Inflammatory macrophage (primary cell): Measurements from ENCODE around the gene ABLIM2.
A peak's percentile ranks its signal among the peaks of the same experiment; 100 is the strongest.

Experiments
- DNase-seq, 2 donors: peaks; one replicate each; pipeline ENCODE4 v3.0.0-alpha.2; 2020 to 2022

Gene ABLIM2

GRCh38 chr4:8118035-8118434 is 40.6 kb downstream of the ABLIM2 start:
- no peak for DNase-seq

DNA sequence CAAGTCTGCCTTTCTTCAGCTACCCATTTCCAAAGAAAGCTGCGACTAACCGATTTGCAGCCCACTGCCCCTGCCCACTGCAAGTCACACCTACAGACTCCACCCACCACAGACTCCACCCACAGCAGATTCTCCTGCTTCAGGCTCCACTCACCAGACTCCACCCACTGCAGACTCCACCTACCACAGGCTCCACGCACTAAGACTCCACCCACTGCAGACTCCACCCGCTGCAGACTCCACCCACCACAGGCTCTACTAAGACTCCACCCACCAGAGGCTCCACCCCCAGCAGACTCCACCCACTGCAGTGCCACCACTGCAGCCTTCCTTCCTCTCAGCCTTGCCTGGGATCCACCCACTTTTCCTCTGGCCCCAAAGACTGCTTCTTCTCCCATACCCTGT is 41.3 kb downstream of the ABLIM2 start:
- DNase-seq: peak; percentile 33 to 52

DNA sequence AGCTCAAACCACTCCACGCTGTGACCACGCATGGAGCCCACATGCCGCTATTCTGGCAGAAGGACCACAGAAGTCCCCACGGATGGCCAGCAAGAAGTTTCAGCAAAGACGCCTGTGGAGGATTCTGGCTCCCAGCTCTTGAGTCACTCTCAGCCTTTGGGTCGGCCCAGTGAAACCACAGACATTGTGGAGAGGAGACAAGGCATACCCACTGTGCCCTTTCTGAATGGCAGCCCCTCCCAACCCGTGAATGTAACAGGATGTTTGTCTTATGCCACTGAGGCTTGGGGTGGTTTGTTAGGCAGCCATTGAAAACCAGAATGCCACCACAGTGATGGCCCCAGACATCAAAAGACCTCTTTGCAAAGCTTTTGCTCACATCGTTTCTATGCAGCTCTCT is 42.7 kb downstream of the ABLIM2 start:
- no peak for DNase-seq

DNA sequence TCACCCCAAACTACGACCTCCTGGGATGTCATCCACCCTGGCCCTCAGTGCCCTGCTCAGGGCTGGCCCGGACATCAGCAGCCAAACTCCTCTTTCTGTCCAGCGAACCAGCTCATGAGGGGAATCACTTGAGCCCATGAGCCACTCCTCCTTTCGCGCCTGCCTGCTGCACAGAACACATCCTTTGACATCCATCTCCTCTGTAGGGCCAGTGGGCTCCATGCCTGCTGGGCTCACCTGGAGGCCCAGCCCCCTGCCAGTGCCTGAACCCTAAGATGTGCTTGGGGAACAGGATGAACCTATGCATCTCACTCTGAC is 43.5 kb downstream of the ABLIM2 start:
- DNase-seq: no peak

DNA sequence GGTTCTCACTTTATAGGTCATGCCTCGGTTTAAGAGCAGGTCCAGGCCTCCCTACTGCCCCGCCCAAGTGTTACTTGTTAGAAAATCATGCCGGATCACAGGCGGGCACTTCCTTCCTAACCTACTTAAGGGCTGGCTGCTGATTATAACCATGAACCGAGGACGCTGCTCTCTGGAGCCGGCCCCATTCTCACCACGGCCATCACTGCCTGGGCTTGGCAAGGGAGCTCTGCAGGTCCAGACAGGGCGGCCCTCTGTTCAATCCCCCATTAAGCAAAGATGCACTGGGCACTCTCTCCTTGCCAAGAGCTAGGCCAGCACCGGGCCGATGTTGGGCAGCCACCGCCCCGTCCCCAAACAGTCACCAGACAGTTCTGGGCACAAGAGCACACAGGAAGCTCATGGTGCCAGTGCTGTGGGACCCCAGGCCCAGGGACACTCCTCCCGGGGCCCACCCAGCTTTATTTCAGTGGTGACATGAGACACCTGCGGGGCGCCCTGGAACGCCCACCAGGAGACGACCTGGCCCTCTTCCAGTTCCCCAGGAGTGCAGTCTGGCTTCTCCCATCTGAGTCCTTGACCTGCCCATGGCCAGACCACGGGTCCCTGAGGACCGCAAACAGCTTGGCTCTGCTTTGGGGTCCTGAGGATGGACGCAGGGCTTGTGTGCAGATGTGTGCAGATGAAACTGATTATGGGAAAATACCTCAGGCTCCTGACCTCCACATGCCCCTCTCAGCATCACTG is 44.0 kb downstream of the ABLIM2 start:
- DNase-seq: no peak

DNA sequence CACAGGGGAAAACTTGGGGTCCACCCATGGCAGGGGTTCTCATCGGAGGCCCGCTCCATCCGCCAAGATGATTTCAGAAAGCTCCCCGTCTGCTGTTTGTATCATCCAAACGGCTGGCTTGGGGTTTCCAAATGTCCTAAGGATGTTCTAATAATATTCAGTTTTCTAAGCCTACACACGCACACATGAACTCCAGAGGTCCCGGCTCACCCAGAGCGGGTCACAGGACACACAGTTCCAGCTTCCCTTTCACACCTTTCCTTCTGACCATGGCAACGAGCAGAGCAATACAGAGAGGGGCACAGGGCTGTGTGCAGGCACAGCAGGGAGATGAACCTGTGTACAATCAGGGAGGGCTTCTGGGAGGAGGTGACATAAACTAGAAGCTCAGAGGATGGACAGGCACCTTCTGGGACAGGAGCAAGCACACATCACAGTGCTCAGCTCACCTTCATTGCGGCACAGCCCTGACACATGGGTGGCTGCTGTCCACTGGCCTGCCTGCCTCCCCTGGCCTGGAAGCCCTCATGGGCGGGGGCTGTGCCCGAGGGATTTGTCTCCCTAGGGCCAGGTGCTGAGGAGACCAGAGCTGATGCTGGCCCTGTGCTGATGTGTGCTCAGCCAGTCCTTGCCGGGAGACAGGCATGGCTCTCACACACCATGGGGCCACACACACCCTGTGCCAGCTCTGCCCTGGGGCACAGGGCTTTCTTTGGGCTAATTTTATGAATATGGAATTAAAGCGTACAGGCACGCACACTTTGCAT is 44.8 kb downstream of the ABLIM2 start:
- DNase-seq: no peak

DNA sequence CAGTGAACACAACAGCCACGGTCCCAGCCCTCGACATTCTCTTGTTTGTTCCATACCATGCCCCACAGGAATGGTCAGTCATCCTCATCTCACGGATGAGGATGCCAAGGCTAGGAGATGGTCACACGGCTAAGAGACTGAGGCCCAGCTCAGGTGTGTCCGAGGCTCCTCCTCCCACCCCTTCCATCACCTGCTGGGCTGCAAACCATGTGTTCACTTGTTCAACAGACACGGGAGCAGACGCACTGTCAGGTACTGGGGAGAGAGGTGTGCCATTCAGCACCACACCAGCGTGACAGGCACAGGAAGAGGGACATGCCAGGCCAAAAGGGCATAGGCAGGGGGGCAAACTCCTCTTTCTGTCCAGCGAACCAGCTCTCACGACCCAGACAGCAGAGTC is 45.9 kb downstream of the ABLIM2 start:
- no peak for DNase-seq

- DNase-seq: no peak
These were observed 46.5 kb downstream of the ABLIM2 start for GRCh38 chr4:8112036-8112576.

DNA sequence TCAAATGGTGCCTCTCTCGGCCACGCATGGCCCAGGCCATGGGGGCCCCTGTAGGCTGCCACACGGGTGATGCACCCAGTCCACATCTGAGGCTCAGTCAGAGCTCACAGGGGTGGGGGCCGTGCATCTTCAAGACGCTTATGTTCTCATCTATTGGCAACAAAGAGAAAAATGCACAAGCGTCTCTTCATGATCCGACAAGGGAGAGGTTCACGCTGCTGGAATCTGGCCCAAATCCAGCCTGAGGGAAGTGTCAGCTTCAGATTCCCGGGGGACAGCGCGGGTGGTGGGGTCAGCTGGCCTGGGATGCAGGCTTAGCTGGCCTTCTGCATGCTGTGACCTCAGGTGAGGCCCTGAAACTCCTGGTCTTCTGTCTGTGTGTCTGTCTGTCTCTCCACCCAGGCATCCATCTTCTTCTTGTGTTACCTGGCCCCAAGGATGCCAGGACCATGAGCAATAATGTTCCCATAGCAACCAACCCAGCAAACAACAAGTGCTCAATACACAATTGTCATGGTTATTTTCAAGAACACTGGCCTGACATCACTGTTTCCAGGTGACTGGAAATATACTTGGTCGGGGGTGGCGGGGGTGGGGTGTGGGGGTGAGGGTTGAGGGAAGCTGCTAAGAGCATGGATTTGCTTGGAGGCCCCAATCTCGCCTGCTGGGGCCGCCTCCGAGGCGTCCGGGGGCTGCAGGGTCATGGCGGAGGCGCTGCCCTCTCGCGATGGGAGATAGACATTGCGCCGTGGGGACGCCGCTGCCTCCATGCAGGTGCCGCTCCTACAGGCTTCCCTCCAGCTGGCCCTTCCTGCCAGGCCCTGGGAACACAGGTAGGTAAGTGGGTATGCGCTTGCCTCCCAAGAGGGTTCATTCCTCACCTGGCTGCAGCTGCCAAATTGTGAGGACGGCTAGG is 48.3 kb downstream of the ABLIM2 start:
- DNase-seq: no peak

GRCh38 chr4:8109406-8110065 is 49.1 kb downstream of the ABLIM2 start:
- no peak for DNase-seq

- no peak for DNase-seq
These were observed 49.6 kb downstream of the ABLIM2 start for GRCh38 chr4:8108991-8109390.

DNA sequence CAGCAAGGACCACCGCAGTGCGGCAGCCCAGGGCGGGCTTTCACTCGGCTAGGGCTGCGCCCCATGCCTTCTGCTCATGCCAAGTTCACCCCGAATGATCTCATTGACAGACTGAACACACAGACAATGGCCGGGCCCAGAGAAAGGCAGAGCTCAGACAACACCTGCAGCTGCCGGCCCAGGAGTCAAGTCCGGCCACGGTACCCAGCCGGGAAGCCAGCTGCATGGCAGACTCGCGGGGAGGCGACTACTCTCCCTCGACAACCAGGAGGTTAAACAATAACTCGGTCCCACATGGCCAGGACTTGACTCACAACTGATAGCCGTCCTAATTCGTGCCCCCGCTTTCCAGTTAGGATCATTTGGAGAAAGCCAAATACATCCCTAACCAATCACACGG is 50.4 kb downstream of the ABLIM2 start:
- no peak for DNase-seq

DNA sequence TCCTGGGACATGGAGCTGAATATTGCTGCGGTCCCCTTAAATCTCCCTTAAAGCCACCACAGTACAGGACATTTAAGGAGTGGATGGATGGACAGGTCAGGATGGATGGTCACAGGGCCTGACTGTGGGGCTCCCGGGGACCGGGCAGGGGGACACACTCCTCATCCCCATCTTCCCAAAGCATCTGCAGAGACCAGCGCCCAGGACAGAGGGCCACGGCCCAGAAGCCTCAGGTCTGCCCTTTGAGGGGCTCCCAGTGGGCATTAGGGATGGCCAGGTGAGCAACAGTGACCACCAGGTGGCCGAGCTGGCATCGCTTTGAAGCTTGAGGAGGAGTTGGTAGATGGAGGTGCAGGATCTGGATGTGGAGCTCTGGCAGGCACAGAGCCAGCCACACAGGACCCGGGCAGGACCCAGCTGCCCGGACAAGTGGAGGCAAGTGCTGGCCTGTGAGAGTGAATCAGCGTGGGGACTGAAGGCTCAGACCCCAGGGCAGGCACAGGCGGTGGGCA is 51.4 kb downstream of the ABLIM2 start:
- no peak for DNase-seq

DNA sequence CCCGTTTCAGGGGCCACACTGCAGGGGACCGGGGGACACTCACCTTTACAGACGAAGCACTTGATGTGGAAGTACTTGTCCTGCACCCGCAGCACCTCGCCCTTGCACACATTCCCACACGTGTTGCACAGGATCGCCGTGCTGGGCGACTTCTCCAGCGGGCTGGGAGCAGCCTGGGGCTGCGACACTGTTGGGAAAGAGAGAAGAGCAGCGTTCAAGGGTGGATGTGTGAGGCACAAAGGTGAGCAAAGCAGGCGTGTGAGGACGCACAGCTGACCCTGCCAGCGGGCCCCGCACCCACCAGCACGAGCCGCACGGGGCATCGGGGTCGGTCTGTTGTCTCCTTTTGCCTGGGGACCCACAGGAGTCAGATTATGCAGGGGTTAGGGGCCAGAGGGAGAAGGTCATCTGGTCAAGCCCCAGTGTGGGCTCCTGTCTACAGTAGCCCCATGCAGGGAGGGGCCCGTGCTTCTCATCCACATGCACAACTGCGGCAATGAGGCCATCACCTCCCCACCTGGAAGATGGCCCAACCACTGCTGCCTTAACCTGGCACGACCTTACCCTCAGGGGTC is 52.1 kb downstream of the ABLIM2 start:
- DNase-seq: no peak

GRCh38 chr4:8105306-8106100 is 53.1 kb downstream of the ABLIM2 start:
- no peak for DNase-seq

- no peak for DNase-seq
These were observed 53.9 kb downstream of the ABLIM2 start for GRCh38 chr4:8104491-8105305.

DNA sequence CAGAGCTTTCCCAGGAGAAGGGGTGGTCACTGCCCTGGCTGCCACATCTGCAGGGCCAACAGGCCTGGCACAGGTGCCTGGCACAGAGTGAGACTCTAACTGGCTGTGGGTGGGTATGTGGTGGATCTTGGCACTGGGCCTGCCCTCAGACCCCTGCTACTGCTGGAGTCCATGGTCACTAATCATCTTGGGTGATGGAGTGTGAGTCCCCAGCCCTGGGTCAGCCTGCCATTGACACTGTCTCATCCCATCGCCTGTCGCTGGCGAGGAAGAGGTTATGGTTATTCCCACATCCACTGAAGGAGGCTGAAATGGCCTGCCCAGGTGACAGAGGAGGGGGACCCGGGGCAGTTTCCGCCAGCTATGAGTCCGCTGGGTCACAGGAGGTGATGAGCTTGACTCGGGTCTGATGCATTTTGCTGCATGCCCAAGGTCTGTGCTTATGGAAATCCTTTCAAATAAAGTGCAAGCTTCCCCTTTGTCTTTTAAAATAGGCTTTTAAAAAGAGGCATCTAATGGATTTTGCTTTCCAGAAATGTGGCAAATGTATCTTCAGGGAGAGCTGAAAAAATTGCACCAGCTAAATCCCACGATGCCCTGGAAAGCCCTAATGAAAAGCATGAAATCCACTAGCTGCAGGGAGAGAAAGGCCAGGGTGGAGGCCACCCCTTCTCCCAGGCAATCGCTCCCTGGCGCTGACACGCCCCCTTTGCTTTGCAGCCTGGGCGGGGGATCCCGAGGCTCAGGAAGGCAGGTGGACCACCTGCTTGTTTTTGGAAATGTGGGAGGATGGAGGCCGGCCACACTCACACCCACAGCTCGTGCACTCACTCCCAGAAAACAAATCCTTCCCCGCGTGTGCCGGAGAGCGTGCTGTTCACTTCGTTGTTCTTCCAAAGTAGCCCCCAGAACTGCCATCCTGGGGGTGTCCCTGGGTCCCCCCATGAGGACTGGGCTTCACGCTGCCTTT is 54.9 kb downstream of the ABLIM2 start:
- DNase-seq: no peak

DNA sequence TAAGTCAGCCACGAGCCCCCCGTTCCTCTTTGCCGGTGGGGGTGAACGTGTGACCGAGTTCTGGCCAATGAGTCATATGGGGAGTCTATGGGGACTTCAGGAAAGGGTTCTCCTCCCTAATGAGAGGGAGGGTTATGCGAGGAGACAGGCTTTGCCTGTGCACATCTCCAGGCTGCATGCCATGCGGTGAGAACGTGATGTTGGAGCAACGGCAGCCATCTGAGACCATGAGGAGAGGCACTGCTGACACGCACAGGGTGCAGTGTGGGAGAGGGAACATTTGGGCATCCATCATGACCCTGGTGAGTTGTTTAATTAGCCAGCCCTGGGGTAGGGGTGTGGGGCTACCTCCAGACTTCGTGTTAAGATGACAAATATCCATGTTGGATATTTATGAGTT is 55.8 kb downstream of the ABLIM2 start:
- no peak for DNase-seq

DNA sequence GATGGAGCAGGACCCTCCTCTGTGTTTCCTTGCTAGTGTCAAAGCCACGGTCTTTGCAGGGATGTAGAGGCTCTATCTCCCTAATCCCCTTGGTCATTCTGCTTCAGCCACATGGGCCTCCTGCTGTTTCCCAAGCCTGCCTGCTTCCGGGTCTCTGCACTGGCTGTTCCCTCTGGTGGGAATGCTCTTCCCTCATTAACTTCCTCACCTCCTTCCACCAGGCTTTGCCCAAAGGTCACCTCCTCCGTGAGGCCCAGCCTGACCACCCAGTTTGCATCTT is 56.6 kb downstream of the ABLIM2 start:
- no peak for DNase-seq
